ENCODE measurements around the gene KCNQ2.

Gene KCNQ2

DNA sequence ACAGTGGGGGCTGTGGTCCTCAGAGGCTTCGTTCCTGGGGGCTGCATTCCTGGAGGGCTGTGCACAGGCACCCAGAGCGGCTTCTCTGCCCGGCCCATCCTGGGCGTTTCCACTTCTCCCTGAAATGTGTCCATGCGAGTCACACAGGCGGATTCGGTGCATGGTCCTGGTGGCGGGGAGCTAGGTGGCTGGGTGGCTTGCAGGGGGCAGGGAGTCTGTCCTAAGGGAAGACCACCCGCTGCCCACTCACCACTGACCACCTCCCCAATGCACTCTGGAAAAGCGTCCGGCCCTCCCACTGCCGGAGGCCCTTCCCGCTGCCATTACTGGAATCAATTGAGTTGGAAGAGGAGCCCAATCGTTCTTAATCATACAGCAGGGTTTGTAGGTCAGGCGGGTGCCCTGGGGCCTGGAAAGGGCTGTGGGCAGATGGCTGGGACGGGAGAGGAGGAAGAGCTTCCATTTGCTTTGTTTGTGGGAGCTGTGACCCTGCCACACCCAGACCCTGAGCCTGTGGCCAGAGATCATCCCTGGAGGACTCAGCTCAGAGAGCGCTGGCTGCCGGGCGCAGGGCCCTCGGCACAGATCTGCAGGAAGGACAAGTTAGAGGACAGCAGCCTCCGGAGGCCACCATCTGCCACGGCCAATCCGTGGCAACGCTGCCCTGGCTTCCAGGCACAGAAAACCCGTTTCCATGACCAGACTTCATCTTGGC is 117.7 kb downstream of the KCNQ2 start:
- DNase-seq = no peak

DNA sequence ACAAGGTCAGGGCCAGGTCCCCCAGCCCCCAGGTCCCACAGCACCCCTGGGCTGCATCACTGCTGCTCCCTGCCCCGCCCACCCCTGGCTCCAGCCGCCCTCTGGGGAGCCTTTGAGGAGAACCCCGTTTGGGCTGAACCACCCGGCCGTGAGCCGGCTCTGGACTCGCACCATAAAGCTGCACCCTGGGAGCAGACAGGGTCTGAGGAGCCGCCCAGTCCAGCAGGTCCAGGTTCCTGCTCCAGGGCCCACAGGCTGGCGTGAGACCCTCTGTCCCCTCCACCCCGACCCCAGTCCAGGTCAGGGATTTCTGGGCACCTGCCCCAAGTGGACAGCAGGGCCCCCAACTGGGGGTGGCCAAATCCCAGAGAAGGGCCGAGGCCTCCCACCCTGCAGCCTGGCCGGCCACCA is 119.6 kb downstream of the KCNQ2 start:
- DNase-seq = no peak

DNA sequence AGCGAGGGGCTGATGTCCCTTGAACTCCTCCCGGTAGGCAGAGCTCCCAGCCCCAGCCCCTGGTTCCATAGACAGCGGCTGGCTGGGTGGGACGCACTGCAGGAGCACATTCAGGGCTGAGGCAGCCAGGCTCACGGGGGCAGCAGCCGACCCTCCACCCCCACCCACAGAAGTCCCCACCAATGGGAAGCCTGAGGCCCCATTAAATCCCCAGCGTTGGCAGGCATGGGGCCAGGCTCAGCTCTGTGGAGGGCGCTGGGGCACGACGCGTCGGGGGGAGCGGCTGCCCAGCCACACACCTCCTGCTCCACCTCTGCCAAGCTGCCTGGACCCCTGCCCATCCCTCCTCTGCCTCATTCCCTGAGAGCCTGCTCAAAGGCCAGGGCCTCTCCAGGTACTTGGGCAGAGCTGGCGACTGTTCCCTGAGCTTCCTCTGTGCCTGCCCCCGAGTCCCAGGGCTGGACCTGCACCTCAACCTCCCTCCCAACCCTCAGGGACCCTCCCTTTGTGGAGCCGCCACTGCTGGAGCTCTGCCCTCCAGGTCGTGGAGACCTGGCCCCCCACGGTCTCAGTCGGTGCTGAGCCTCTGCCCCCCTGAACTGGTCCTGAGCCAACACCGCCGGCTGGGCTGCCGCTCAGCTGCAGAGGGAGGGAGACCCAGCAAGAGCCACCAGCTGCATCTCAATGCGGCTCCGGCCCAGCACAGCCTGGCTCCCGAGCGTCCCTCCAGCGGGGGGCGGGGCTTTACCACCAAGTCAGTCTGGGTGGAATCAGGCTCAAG is 120.5 kb downstream of the KCNQ2 start:
- DNase-seq = no peak

DNA sequence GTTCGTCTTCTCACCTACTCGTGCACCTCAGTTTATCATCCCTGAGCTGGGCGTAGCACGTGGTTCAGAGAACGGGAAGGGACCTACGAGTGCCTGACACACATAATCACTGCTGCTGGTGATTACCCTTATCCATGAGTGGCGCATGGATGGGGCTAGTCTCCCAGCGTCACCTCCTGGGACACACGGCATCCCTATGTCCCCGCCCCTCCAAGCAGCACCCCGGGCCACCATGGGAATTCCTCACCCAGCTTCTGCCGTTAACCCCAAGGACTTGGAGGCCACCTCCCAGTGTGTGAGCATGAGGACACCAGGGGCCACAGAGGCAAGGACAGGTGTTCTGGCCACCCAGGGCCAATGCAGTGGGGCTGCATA is 121.1 kb downstream of the KCNQ2 start:
- no peak for DNase-seq

DNA sequence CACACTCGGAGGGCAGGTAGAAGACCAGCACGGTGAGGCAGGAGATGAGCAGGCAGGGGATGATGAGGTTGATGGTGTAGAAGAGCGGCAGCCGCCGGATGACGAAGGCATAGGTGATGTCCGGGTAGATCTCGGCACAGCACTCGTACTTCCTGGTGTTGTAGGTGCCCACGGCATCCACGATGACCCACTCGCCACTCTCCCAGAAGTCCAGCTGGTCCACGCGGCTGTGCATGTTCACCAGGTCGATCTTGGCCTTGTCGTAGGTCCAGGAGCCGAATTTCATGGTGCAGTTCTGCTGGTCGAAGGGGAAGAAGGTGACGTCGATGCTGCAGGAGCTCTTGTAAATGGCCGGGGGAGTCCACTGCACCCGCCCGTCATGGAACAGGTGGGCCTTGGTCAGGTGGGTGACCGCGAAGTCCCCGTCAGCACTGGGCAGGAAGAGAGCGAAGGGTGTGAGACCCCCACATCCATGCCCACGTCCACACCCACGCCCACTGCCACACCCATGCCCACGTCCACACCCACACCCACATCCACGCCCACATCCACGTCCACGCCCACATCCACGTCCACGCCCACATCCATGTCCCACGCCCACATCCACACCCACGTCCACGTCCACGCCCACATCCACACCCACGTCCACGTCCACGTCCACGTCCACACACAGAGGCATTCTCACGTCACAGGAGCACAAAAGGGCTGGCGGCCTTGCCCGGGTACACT is 121.7 kb downstream of the KCNQ2 start:
- no peak for DNase-seq

Measured in inflammatory macrophage (primary cell).